Measurements from ENCODE around the gene ST6GAL1.

The ST6GAL1 gene

DNA sequence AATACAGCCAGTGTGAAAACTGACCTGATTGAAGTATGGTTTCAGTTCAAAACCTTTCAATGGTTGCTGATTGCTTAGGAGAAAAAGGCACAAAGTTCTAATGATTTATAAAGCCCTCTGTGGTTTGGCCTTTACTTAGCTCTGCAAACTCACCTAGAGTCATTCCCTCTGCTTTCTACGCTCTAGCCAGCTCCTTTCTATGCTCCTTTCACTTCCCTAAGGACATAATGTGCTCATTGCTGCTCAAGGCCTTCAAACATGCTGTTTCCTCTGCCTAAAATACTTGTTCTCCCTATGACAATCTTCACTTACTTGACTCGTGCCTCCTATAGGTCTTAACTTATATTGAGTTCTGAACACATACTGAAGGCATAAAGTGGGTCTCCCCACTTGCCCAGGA lies 190.0 kb downstream of the ST6GAL1 start:
- H3K27me3 ChIP-seq (ENCODE audit: insufficient read depth, low read length): no peaks in the 10 kb centered on the region
- no peak overlapping the region for H2AFZ ChIP-seq (ENCODE audit: low read depth, low read length)
- no peaks in the 10 kb centered on the region for H3K9me3 ChIP-seq (ENCODE audit: low read length)
- H3K36me3 ChIP-seq (ENCODE audit: insufficient read depth, low read length): no peaks in the 10 kb centered on the region
- H3K4me3 ChIP-seq (ENCODE audit: low read length): no peak overlapping the region
- H3K4me1 ChIP-seq (ENCODE audit: insufficient read depth, low read length): no peaks in the 10 kb centered on the region

DNA sequence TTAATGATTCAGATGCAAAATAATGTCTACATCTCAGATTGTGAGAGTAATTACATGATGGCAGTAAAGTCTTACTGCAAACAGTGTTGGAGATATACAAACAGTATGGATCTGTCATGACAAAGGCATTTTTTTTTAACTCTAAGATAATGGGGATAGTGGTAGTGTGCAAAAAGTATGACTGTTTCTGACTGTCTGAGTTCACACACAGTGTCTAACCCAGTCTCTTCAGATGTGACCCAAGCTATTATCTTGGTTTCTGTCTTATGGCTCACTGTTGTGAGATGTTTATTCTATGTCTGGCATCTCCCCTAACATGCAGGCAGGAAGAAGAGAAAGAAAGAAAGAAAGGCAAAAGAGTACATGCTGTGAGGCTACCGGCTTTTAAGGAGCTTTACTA lies 191.9 kb downstream of the ST6GAL1 start:
- Histone ChIP-seq H3K4me1 (ENCODE audit: insufficient read depth, low read length) (no peaks in the 10 kb centered on the region), H3K36me3 (ENCODE audit: insufficient read depth, low read length) (no peaks in the 10 kb centered on the region), H2AFZ (ENCODE audit: low read depth, low read length) (no peak overlapping the region), H3K27me3 (ENCODE audit: insufficient read depth, low read length) (no peaks in the 10 kb centered on the region), H3K4me3 (ENCODE audit: low read length) (no peak overlapping the region), H3K9me3 (ENCODE audit: low read length) (no peaks in the 10 kb centered on the region)

DNA sequence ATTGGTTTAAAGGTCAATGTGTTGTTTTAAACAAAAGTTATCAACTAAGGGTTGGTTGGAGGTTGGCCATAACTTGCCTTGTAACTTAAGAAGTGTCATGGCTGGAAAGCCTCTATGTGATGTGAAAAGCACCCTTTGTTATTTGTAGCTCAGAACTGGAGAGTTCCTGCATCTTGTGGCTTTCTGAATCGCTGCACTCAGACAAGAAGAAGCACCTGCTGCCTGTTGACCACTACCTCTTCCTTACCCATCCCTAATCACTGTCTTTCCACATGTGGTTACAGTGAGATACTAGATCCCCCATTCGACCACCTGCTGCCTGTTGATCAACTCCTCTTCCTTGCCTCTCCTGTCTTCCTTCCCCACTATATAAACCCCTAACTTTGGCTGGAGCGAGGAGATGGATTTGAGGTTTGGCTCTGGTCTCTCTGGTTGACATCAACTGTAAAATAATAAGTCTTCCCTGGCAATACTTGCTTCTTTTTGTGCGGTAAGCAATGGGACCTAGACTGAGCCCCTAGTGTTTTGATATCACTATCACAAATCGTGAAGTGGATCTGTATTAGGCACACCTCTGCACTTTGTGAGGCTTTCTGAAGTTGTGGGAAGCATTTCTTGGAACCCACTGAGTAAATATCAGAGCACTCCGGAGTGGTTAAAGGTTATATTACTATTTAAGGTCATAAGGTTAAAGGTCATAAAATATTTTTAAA lies 195.1 kb downstream of the ST6GAL1 start:
- no peak overlapping the region for H2AFZ ChIP-seq (ENCODE audit: low read depth, low read length)
- H3K9me3 ChIP-seq (ENCODE audit: low read length): peaks cover 2% of the 10 kb centered on the region
- no peaks in the 10 kb centered on the region for H3K36me3 ChIP-seq (ENCODE audit: insufficient read depth, low read length)
- no peaks in the 10 kb centered on the region for H3K27me3 ChIP-seq (ENCODE audit: insufficient read depth, low read length)
- no peaks in the 10 kb centered on the region for H3K4me1 ChIP-seq (ENCODE audit: insufficient read depth, low read length)
- no peak overlapping the region for H3K4me3 ChIP-seq (ENCODE audit: low read length)

Measured in neuron (in vitro differentiated cells).